Measurements from ENCODE around the gene CEP95. TPM values are rescaled to one million over a fixed set of nuclear protein-coding genes. Genes with fewer than 3 reads are reported as not detected.

The CEP95 gene
- total RNA-seq, 1 experiment from 2014 or later = 77.0 TPM

- Histone ChIP-seq H4K20me1 (ENCODE audit: insufficient read depth) (no peaks in the 10 kb centered on the region), H2AFZ (ENCODE audit: low read depth, low read length, poor library complexity, severe bottlenecking) (no peak overlapping the region), H3K9ac (ENCODE audit: low read length) (no peak overlapping the region), H3K4me3 (replicated peaks in 1 of 2; ENCODE audit: low read depth in 1 of 2, low read length in 2 of 2) (no peak overlapping the region), H3K36me3 (ENCODE audit: control insufficient read depth in 1 of 2, insufficient read depth in 2 of 2, low read length in 2 of 2) (peaks cover 51 to 58% of the 10 kb centered on the region in 2 experiments), H3K27ac (ENCODE audit: low read depth, low read length) (no peak overlapping the region), H3K27me3 (ENCODE audit: insufficient read depth, low read length) (no peaks in the 10 kb centered on the region), H3K4me2 (ENCODE audit: low read length) (no peak overlapping the region), H3K79me2 (ENCODE audit: insufficient read depth, low read length) (peaks cover 67% of the 10 kb centered on the region), H3K4me1 (ENCODE audit: control insufficient read depth in 1 of 2, insufficient read depth in 2 of 2, low read length in 2 of 2) (no peaks in the 10 kb centered on the region), H3K9me2 (ENCODE audit: insufficient read depth) (no peaks in the 10 kb centered on the region), H3K9me3 (ENCODE audit: control insufficient read depth in 1 of 2, insufficient read depth in 1 of 2, low read depth in 1 of 2, low read length in 2 of 2) (no peaks in the 10 kb centered on the region)
- no peak for DNase-seq (ENCODE audit: low read depth, low spot score)
- ChIA-PET CTCF (no interaction called here), POLR2A (interaction anchor here (1.5 kb wide), 1 partner anchor 9 kb away, joined by 4 read pairs; no protein-coding TSS in a partner anchor), RAD21 (ENCODE audit: low non-redundant PET in 1 of 2, low total read pairs in 2 of 2, uncharacterized antibody in 2 of 2, unreplicated experiment in 2 of 2) (no interaction called here)
- no TSS peak for BruUV-seq (replicated peaks)
- intact Hi-C loops (cut with micrococcal nuclease) = no loop called here
- TF ChIP-seq SIN3A (IDR thresholded peaks at IDR 0.05; ENCODE audit: low read depth) (no peak), ZNF274 (IDR thresholded peaks at IDR 0.05; ENCODE audit: low read depth, low read length) (no peak), SRF (IDR thresholded peaks at IDR 0.05; ENCODE audit: low read depth) (no peak), EGR1 (IDR thresholded peaks at IDR 0.05; ENCODE audit: low read depth) (no peak), RAD21 (IDR thresholded peaks at IDR 0.05; ENCODE audit: low read depth) (no peak), ATF3 (IDR thresholded peaks at IDR 0.05) (no peak), REST (IDR thresholded peaks at IDR 0.05; ENCODE audit: low read depth) (no peak), ELF1 (IDR thresholded peaks at IDR 0.05; ENCODE audit: borderline replicate concordance, low read depth) (no peak), YY1 (IDR thresholded peaks at IDR 0.05; ENCODE audit: extremely low read depth, insufficient replicate concordance, low read depth, low read length) (no peak), FOSL1 (IDR thresholded peaks at IDR 0.05; ENCODE audit: low read depth) (no peak), ZFX (IDR thresholded peaks at IDR 0.05) (no peak), POLR2AphosphoS5 (IDR thresholded peaks at IDR 0.05; ENCODE audit: low read depth, low read length) (no peak)
- ATAC-seq = no peak
These were observed 65.0 kb downstream of the CEP95 start for GRCh38 chr17:64571746-64572145.

Data from HCT116 (cell line).